HG03135 (cell line): ENCODE data around the gene ARPP21.
"Not testable (repeated sequence)": the region's sequence is repeated elsewhere in the genome, so short reads cannot be mapped to it uniquely, and the experiment has no call there.

Experiments
- ATAC-seq: cut with Tn5 transposase; IDR thresholded peaks from one replicate; pipeline ENCODE4 v1.9.1; 2021; ENCODE audit warnings: mild to moderate bottlenecking, moderate library complexity; ENCODE audit not compliant: unreplicated experiment

The ARPP21 gene

GRCh38 chr3:35639254-35640186 lies at the start of gene ARPP21:
ARPP21 (plus strand) TSS chr3:35639525; CDS start chr3:35681752, 42,227 bp downstream.
- no peak for ATAC-seq

GRCh38 chr3:35592589-35593295 lies 46.6 kb upstream of the ARPP21 start:
- ATAC-seq = no peak

- ATAC-seq = no peak
These were observed 44.6 kb upstream of the ARPP21 start for GRCh38 chr3:35594739-35595138.

GRCh38 chr3:35596335-35596995 lies 42.9 kb upstream of the ARPP21 start:
- no peak for ATAC-seq

- ATAC-seq = no peak
These were observed 41.8 kb upstream of the ARPP21 start for GRCh38 chr3:35597490-35597889.

- no peak for ATAC-seq
These were observed 40.5 kb upstream of the ARPP21 start for GRCh38 chr3:35598804-35599203.

- no peak for ATAC-seq
These were observed 37.4 kb upstream of the ARPP21 start for GRCh38 chr3:35601959-35602358.

GRCh38 chr3:35602395-35602936 lies 36.9 kb upstream of the ARPP21 start:
- ATAC-seq = no peak

- ATAC-seq = no peak
These were observed 23.0 kb upstream of the ARPP21 start for GRCh38 chr3:35616346-35616745.

GRCh38 chr3:35617370-35617769 lies 22.0 kb upstream of the ARPP21 start:
- no peak for ATAC-seq

- ATAC-seq = not testable (repeated sequence)
These were observed 19.1 kb upstream of the ARPP21 start for GRCh38 chr3:35620238-35620637.

- no peak for ATAC-seq
These were observed 14.6 kb upstream of the ARPP21 start for GRCh38 chr3:35624698-35625097.

- ATAC-seq = no peak
These were observed 5.8 kb upstream of the ARPP21 start for GRCh38 chr3:35633332-35634124.

GRCh38 chr3:35635407-35635806 lies 3.9 kb upstream of the ARPP21 start:
- ATAC-seq = no peak

- ATAC-seq = no peak
These were observed 3.2 kb upstream of the ARPP21 start for GRCh38 chr3:35635926-35636683.

- ATAC-seq = no peak
These were observed 910 bp upstream of the ARPP21 start for GRCh38 chr3:35638251-35638979.

- no peak for ATAC-seq
These were observed 408 bp upstream of the ARPP21 start for GRCh38 chr3:35638980-35639253.

GRCh38 chr3:35640190-35641165 lies 1.2 kb downstream of the ARPP21 start:
- no peak for ATAC-seq
